Measurements from ENCODE around the gene RFX4.

GRCh38 chr12:106629797-106630659, 47.2 kb downstream of the RFX4 start:
- TF ChIP-seq POLR2A (IDR thresholded peaks at IDR 0.05), result no peak
- no peak for TF ChIP-seq CTCF (IDR thresholded peaks at IDR 0.05)

Measured in esophagus squamous epithelium (tissue), 4 donors.